HG03060 (cell line): ENCODE measurements around the gene ASTE1.
"Not testable (repeated sequence)": the region's sequence is repeated elsewhere in the genome, so short reads cannot be mapped to it uniquely, and the experiment has no call there.

Experiments used
- ATAC-seq: cut with Tn5 transposase; IDR thresholded peaks from one replicate; pipeline ENCODE4 v1.9.1; 2021; ENCODE audit warnings: low read depth, moderate number of reproducible peaks; ENCODE audit not compliant: unreplicated experiment

Gene ASTE1

GRCh38 chr3:131009698-131010097 is 16.9 kb downstream of the ASTE1 start:
- no peak for ATAC-seq

- no peak for ATAC-seq
Observed at GRCh38 chr3:131008326-131008725, 18.3 kb downstream of the ASTE1 start.

GRCh38 chr3:131007782-131008181 is 18.8 kb downstream of the ASTE1 start:
- ATAC-seq, result no peak

- ATAC-seq, result no peak
Observed at GRCh38 chr3:131007256-131007655, 19.4 kb downstream of the ASTE1 start.

- no peak for ATAC-seq
Observed at GRCh38 chr3:131004603-131005002, 22.0 kb downstream of the ASTE1 start.

- no peak for ATAC-seq
Observed at GRCh38 chr3:131001071-131001470, 25.6 kb downstream of the ASTE1 start.

- no peak for ATAC-seq
Observed at GRCh38 chr3:130997289-130997688, 29.3 kb downstream of the ASTE1 start.

GRCh38 chr3:130992344-130992743 is 34.3 kb downstream of the ASTE1 start:
- ATAC-seq, result no peak

- ATAC-seq, result no peak
Observed at GRCh38 chr3:130991126-130991525, 35.5 kb downstream of the ASTE1 start.

- no peak for ATAC-seq
Observed at GRCh38 chr3:130990282-130990681, 36.3 kb downstream of the ASTE1 start.

- no peak for ATAC-seq
Observed at GRCh38 chr3:130981469-130981868, 45.2 kb downstream of the ASTE1 start.

GRCh38 chr3:130979117-130979516 is 47.5 kb downstream of the ASTE1 start:
- no peak for ATAC-seq

GRCh38 chr3:130976706-130977105 is 49.9 kb downstream of the ASTE1 start:
- ATAC-seq, result no peak

- no peak for ATAC-seq
Observed at GRCh38 chr3:130975251-130975650, 51.4 kb downstream of the ASTE1 start.

- no peak for ATAC-seq
Observed at GRCh38 chr3:130974201-130974600, 52.4 kb downstream of the ASTE1 start.

GRCh38 chr3:130973406-130973805 is 53.2 kb downstream of the ASTE1 start:
- no peak for ATAC-seq

- ATAC-seq, result not testable (repeated sequence)
Observed at GRCh38 chr3:130972592-130972991, 54.0 kb downstream of the ASTE1 start.

- no peak for ATAC-seq
Observed at GRCh38 chr3:130971208-130971607, 55.4 kb downstream of the ASTE1 start.

- no peak for ATAC-seq
Observed at GRCh38 chr3:130969621-130970020, 57.0 kb downstream of the ASTE1 start.

GRCh38 chr3:130968221-130968620 is 58.4 kb downstream of the ASTE1 start:
- no peak for ATAC-seq

GRCh38 chr3:130967281-130967680 is 59.3 kb downstream of the ASTE1 start:
- no peak for ATAC-seq

- no peak for ATAC-seq
Observed at GRCh38 chr3:130963878-130964277, 62.7 kb downstream of the ASTE1 start.
